K562 (cell line): ENCODE results near the gene TECPR1. TPM values are rescaled to one million over a fixed set of nuclear protein-coding genes. Genes with fewer than 3 reads are reported as not detected.

Source experiments
- TAL1 ChIP-seq: fragments of 450-650 bp; IDR thresholded peaks from 2 replicates; pipeline ENCODE4 v1.6.1; 2016; ENCODE audit warnings: mild to moderate bottlenecking
- TCFL5 ChIP-seq: fragments of 250-450 bp; sonication (Bioruptor Pico); conservative IDR thresholded peaks from 2 replicates; pipeline ENCODE4 v1.6.1; 2021; ENCODE audit warnings: mild to moderate bottlenecking, moderate library complexity, matching md5 sums
- polyA plus RNA-seq, 8 experiments: library from polyadenylated mRNA; depleted of rRNA in 4 of 8; stranded (reverse) in 5 of 8; unstranded in 3 of 8; fragments of >200 nt; fragmentation: Nextera tagmentation in 2 of 8; fragmentation: Illumina TruSeq in 1 of 8; extraction: Ambion mirVana in 2 of 8; extraction: Trizol in 1 of 8; gene quantifications; 2 replicates each; pipeline versions ENCODE4 v1.2.1 to v1.2.3, GENCODE V29; 2011 to 2014; ENCODE audit warnings: inconsistent platforms in 1 of 8, missing spikeins in 1 of 8
- total RNA-seq, 7 experiments: library from RNA; depleted of rRNA in 6 of 7; stranded (reverse); fragments of >200 nt in 6 of 7; fragmentation: Illumina TruSeq in 2 of 7; extraction: Trizol in 2 of 7; gene quantifications; 2 replicates each; pipeline versions ENCODE4 v1.2.1 to v1.2.3, GENCODE V29; 2011 to 2021; ENCODE audit warnings: low replicate concordance in 1 of 7
- TF ChIP-seq, protein P1 (sequence below): fragments of 450-650 bp; IDR thresholded peaks from 2 replicates; pipeline ENCODE4 v1.6.1; 2016; ENCODE audit warnings: low read depth

TECPR1 gene
- total and polyA plus RNA-seq, 9 of the 15 experiments (the other 6 are each of a cell fraction or from before 2014, with no cell fraction given): 0.17 to 15.0 (median 2.2) TPM

DNA sequence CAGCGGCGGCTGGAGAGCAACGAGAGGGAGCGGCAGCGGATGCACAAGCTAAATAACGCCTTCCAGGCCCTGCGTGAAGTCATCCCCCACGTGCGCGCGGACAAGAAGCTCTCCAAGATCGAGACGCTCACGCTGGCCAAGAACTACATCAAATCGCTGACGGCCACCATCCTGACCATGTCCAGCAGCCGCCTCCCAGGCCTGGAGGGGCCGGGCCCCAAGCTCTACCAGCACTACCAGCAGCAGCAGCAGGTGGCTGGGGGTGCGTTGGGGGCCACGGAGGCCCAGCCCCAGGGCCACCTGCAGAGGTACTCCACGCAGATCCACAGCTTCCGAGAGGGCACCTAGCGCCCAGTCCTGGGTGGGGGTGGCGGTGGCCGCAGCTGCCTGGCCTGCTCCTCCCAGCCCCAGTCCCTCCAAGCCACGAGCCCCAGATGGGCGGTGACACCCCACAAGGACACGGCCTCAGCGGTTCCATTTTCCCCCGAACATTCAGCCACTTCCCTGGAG lies 39.4 kb downstream of the TECPR1 start (continued):
- no peak for TF ChIP-seq TAL1
- no peak for TF ChIP-seq TCFL5 (CRISPR knock-in tag)
- TF ChIP-seq, protein P1, sequence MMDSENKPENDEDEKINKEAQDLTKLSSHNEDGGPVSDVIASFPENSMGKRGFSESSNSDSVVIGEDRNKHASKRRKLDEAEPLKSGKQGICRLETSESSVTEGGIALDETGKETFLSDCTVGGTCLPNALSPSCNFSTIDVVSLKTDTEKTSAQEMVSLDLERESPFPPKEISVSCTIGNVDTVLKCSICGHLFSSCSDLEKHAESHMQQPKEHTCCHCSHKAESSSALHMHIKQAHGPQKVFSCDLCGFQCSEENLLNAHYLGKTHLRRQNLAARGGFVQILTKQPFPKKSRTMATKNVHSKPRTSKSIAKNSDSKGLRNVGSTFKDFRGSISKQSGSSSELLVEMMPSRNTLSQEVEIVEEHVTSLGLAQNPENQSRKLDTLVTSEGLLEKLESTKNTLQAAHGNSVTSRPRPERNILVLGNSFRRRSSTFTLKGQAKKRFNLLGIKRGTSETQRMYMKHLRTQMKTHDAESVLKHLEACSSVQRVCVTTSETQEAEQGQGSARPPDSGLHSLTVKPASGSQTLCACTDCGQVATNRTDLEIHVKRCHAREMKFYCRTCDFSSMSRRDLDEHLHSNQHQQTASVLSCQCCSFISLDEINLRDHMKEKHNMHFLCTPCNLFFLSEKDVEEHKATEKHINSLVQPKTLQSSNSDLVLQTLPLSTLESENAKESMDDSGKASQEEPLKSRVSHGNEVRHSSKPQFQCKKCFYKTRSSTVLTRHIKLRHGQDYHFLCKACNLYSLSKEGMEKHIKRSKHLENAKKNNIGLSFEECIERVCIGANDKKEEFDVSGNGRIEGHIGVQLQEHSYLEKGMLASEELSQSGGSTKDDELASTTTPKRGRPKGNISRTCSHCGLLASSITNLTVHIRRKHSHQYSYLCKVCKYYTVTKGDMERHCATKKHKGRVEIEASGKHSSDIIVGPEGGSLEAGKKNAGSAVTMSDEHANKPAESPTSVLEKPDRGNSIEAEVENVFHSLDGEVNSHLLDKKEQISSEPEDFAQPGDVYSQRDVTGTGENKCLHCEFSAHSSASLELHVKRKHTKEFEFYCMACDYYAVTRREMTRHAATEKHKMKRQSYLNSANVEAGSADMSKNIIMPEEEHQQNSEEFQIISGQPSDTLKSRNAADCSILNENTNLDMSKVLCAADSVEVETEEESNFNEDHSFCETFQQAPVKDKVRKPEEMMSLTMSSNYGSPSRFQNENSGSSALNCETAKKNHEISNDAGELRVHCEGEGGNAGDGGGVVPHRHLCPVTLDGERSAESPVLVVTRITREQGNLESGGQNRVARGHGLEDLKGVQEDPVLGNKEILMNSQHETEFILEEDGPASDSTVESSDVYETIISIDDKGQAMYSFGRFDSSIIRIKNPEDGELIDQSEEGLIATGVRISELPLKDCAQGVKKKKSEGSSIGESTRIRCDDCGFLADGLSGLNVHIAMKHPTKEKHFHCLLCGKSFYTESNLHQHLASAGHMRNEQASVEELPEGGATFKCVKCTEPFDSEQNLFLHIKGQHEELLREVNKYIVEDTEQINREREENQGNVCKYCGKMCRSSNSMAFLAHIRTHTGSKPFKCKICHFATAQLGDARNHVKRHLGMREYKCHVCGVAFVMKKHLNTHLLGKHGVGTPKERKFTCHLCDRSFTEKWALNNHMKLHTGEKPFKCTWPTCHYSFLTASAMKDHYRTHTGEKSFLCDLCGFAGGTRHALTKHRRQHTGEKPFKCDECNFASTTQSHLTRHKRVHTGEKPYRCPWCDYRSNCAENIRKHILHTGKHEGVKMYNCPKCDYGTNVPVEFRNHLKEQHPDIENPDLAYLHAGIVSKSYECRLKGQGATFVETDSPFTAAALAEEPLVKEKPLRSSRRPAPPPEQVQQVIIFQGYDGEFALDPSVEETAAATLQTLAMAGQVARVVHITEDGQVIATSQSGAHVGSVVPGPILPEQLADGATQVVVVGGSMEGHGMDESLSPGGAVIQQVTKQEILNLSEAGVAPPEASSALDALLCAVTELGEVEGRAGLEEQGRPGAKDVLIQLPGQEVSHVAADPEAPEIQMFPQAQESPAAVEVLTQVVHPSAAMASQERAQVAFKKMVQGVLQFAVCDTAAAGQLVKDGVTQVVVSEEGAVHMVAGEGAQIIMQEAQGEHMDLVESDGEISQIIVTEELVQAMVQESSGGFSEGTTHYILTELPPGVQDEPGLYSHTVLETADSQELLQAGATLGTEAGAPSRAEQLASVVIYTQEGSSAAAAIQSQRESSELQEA: no peak
- TF ChIP-seq, all 486 proteins: peak for 0
